ENCODE results near the gene ZNF664.

DNA sequence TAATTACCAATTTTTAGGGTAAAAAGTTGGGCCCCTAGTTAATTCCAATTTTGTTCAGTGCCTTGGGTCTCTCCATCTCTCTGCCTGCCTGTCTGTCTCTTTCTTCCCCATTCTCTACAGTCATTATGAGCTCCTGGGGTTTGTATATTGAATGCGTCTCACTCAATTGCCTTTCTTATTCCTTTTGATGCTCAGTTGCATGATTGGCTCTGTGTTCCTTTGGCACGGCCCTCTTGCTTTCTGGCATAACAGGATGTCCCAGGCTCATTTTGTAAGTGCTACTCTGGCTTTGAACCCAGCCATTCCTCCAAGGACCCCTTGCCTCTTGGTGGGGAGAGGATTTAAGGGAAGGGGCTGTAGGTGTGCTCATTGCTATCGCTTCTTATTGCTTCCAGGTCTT lies 35.6 kb downstream of the ZNF664 start:
- TF ChIP-seq, protein P1, sequence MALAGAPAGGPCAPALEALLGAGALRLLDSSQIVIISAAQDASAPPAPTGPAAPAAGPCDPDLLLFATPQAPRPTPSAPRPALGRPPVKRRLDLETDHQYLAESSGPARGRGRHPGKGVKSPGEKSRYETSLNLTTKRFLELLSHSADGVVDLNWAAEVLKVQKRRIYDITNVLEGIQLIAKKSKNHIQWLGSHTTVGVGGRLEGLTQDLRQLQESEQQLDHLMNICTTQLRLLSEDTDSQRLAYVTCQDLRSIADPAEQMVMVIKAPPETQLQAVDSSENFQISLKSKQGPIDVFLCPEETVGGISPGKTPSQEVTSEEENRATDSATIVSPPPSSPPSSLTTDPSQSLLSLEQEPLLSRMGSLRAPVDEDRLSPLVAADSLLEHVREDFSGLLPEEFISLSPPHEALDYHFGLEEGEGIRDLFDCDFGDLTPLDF (CRISPR knock-in tag; IDR thresholded peaks at IDR 0.05), result no peak
- TF ChIP-seq, protein P2, sequence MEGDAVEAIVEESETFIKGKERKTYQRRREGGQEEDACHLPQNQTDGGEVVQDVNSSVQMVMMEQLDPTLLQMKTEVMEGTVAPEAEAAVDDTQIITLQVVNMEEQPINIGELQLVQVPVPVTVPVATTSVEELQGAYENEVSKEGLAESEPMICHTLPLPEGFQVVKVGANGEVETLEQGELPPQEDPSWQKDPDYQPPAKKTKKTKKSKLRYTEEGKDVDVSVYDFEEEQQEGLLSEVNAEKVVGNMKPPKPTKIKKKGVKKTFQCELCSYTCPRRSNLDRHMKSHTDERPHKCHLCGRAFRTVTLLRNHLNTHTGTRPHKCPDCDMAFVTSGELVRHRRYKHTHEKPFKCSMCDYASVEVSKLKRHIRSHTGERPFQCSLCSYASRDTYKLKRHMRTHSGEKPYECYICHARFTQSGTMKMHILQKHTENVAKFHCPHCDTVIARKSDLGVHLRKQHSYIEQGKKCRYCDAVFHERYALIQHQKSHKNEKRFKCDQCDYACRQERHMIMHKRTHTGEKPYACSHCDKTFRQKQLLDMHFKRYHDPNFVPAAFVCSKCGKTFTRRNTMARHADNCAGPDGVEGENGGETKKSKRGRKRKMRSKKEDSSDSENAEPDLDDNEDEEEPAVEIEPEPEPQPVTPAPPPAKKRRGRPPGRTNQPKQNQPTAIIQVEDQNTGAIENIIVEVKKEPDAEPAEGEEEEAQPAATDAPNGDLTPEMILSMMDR (IDR thresholded peaks at IDR 0.05 in 2 of 3, conservative IDR thresholded peaks at IDR 0.05 in 1 of 3; ENCODE audit: insufficient read depth in 2 of 3, low read depth in 1 of 3, low read length in 3 of 3), result no peak
- no peak for TF ChIP-seq TBP (optimal IDR thresholded peaks at IDR 0.05; ENCODE audit: low read depth, low read length)
